Fibroblast of the aortic adventitia (primary cell): ENCODE measurements around the gene ANO2. TPM values are rescaled to one million over a fixed set of nuclear protein-coding genes. Genes with fewer than 3 reads are reported as not detected.

Experiments used
- DNase-seq: peaks from one replicate; pipeline ENCODE4 v3.0.0-alpha.2; 2010; ENCODE audit warnings: low read depth
- H3K4me3 ChIP-seq: 2 replicates; pipeline ENCODE4 v1.5.1; 2011; ENCODE audit warnings: low read depth, mild to moderate bottlenecking, control low read depth, low read length, moderate library complexity
- CTCF ChIP-seq: IDR thresholded peaks from 2 replicates; pipeline ENCODE4 v1.5.1; 2011; ENCODE audit warnings: mild to moderate bottlenecking, low read length, control low read depth, inconsistent platforms; ENCODE audit not compliant: insufficient read depth
- total RNA-seq: library from RNA; depleted of rRNA; stranded (reverse); fragments of >200 nt; gene quantifications from 2 replicates; pipeline ENCODE4 v1.2.3, GENCODE V29; 2012; ENCODE audit warnings: low replicate concordance

Gene ANO2
- total RNA-seq, 1 donor = not detected

DNA sequence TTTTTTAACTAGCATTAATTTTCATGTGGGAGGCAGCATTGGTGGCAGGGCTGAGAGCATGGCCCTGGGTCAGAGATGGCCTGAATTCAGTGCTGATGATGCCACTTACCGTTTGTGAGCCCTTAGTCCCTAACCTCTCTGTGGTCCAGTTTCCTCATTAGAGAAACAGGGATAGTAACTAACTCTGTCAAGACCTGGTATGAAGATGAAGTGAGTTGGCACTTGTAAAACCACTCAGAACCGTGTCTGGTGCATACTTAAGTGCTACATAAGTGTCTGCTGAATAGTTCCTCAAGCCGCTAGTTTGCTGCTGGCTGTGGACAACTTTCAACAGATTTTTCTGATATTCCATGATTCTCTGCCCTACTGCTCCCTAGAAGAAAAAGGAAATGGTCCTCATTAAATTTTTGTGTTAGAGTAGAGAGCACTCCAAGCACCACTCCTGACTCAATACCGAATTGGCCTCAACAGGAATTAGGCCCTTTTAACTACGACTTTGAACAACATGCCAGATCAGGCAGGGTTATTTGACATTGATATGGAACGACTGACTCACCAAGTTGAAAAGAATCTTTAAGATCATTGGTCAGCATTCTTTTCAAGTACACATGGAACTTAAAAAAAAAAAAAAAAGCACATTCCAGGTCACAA is 250.2 kb downstream of the ANO2 start:
- no peak for TF ChIP-seq CTCF
- no peak for DNase-seq
- H3K4me3 ChIP-seq = no peak overlapping the region

- TF ChIP-seq CTCF = no peak
- H3K4me3 ChIP-seq = no peak overlapping the region
- DNase-seq = no peak
These were observed 252.2 kb downstream of the ANO2 start for GRCh38 chr12:5692850-5693249.

GRCh38 chr12:5691943-5692342 is 253.1 kb downstream of the ANO2 start:
- TF ChIP-seq CTCF = no peak
- DNase-seq = no peak
- H3K4me3 ChIP-seq = no peak overlapping the region

DNA sequence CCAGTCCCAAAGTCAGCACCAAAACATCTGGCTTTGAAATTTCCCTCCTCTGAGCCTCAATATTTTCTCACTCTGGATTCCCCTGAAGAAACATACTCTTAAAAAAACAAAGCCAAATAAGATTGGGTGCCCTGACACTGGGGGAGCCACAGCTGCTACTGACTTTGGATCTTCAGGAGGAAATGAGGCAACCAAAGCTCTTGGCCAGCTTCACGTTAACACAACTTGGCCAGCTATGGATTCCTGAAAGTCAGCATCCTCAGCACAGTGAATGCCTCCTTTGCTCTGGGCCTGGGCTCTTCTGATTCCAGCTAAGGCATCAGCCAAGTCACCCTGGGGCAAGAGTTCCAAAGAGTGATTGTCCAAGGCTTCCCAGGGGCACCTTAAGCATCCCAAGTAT is 254.8 kb downstream of the ANO2 start:
- TF ChIP-seq CTCF = no peak

DNA sequence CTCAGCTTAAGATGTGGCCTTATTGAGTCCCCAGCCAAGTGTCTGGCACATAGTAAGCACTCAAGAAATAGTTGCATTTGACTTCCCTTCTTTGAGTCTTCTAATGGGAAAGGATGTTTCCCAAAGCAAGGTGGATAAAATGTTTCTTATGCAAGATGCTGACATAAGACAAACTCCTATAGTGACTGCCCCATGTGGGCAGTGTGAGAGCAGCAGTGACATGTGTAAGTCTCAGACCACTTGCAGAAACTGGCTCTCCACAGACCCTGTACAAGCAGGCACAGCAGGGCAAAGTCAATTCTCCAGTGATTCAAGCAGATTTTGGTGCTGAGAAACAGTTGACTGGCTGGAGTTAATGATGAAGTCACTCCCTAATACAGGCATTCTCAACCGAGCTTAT is 255.3 kb downstream of the ANO2 start:
- H3K4me3 ChIP-seq = no peak overlapping the region
- DNase-seq = no peak
- TF ChIP-seq CTCF = no peak

More for the DNA sequence above, 254.8 kb downstream of the ANO2 start:
- no peak overlapping the region for H3K4me3 ChIP-seq
- DNase-seq = no peak

DNA sequence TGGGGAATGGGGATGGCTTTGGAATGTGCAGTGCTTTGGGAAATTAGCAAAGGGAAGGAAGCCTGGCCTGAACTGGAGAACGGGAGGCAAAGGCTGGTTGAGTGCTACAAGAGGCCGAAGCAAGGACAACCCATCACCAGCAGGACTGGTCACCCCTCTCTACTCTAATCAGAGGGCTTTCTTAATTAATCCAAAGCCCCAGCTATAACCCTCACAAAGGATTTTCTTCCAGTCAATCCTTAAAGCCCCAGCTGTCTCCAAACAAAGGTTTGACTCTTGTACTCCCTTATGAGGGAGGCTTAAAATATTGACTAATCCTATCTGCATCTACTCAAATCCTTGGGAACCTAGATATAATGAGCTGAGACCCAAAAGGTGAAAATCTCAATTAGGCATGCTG is 256.8 kb downstream of the ANO2 start:
- no peak for TF ChIP-seq CTCF
- H3K4me3 ChIP-seq = no peak overlapping the region
- DNase-seq = no peak

GRCh38 chr12:5685935-5686334 is 259.1 kb downstream of the ANO2 start:
- no peak overlapping the region for H3K4me3 ChIP-seq
- TF ChIP-seq CTCF = no peak
- DNase-seq = no peak
